HUES64 (cell line): ENCODE measurements around the gene ZMAT3.
"Not testable (repeated sequence)": the region's sequence is repeated elsewhere in the genome, so short reads cannot be mapped to it uniquely, and the experiment has no call there.

Source experiments
- H3K27ac ChIP-seq: 2 replicates; pipeline ENCODE4 v1.7.0; 2013; ENCODE audit warnings: low read depth, low read length, inconsistent platforms
- H3K27me3 ChIP-seq: 2 replicates; pipeline ENCODE4 v1.6.1; 2013; ENCODE audit warnings: mild to moderate bottlenecking, low read length; ENCODE audit not compliant: insufficient read depth
- H3K36me3 ChIP-seq: 2 replicates; pipeline ENCODE4 v1.6.1; 2013; ENCODE audit warnings: mild to moderate bottlenecking, low read length; ENCODE audit not compliant: insufficient read depth
- H3K4me1 ChIP-seq: 2 replicates; pipeline ENCODE4 v1.6.1; 2013; ENCODE audit warnings: mild to moderate bottlenecking, low read length, moderate library complexity; ENCODE audit not compliant: insufficient read depth
- H3K4me3 ChIP-seq: 2 replicates; pipeline ENCODE4 v1.5.1; 2013; ENCODE audit warnings: mild to moderate bottlenecking, low read length, moderate library complexity
- H3K9ac ChIP-seq: 2 replicates; pipeline ENCODE4 v1.6.1; 2013; ENCODE audit warnings: mild to moderate bottlenecking, low read depth, low read length
- H3K9me3 ChIP-seq: 2 replicates; pipeline ENCODE4 v1.6.1; 2013; ENCODE audit warnings: low read depth, low read length; ENCODE audit not compliant: insufficient read depth
- WGBS: fragments of 150-250, 120-280 bp; methylation state at CpG from one replicate; pipeline ENCODE4 v1.1.7; 2013; ENCODE audit warnings: missing lambda C conversion rate; 5-methylcytosine and 5-hydroxymethylcytosine counted together

The ZMAT3 gene

DNA sequence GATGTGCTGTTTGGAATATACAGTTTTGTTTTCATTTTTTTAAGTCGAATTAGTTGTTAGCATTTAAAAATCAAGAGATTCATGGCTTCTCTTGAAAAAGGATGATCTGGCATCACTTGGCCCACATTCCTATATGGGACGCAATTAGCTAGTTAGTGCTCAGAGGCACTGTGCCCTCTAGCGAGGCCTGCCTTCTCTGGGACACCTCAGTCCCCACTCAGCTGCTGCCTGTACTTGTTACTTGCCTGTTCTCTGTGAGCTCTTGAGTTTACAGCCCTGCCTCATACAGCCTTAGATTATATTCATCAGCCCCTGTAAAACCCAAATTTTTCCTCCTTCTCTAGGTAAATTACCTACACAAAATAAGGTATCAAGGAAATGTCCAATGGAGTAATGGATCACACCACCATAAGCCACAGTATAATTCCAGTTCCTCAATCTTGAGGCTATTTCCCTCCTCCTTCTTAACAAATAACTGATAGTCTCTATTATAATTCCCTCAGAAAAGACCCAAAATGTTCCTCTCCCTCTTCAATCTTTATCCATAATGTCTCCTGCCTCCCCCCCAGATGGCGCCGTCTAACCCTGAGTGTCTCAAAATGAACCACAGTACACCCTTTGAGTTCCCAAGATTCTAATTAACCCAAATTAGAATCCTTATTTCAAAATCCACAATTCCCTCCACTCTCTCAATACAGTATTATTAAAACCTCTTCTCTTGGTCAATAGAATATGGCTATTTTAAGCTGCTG, 2.7 kb downstream of the ZMAT3 start:
- Histone ChIP-seq H3K36me3 (peaks cover 18% of the 10 kb centered on the region; the same call in 1 of the 2 replicates), H3K27ac (no peak overlapping the region), H3K27me3 (peaks cover 9% of the 10 kb centered on the region; the same call in 1 of the 2 replicates), H3K9ac (no peak overlapping the region), H3K9me3 (no peaks in the 10 kb centered on the region), H3K4me1 (peaks cover 6% of the 10 kb centered on the region; the same call in 1 of the 2 replicates), H3K4me3 (no peak overlapping the region)
- WGBS, result 89% methylated on average over 5 of the region's 5 CpGs

DNA sequence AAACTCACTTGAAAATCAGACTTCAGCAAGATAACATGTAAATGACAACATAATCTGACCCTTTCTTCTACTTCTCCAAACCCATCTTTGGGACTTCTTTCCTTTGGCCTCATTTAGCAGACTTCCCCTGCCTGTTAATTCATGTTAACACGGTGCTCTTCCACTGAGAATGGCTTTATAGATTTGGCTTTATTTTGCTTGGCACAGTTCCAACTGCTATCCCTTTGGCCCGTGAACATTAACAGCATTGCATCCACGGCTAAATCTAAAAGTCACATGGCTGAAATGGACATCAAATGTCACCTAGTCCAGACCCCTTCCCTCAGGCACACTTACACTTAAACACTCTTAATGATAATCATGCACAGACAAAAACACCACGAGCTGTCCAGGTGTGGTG, 3.8 kb downstream of the ZMAT3 start:
- 91% methylated on average over 4 of the region's 4 CpGs for WGBS
- Histone ChIP-seq H3K27ac (no peak overlapping the region), H3K4me1 (peaks cover 6% of the 10 kb centered on the region; the same call in 1 of the 2 replicates), H3K27me3 (peaks cover 9% of the 10 kb centered on the region; the same call in 1 of the 2 replicates), H3K4me3 (no peak overlapping the region), H3K36me3 (peaks cover 18% of the 10 kb centered on the region; the same call in 1 of the 2 replicates), H3K9ac (no peak overlapping the region), H3K9me3 (no peaks in the 10 kb centered on the region)

DNA sequence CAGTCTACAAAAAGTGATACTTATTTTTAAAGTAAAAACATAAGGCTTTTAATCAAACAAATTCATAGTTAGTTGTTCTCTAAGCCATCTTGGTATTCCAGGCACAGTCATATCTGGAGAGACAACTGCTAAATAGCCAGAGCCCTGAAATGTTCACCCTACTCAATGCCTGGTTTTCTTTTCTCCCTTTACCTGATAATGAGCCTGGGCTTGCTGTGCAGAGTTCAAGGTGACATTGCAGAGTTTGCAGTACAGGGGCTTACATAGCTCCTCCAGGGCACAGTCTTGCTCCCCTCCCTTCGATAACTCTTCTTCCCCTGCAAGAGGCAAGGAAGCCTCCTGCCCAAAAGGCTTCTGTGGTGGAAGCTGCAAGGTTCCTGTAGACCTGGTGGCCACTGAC, 4.3 kb downstream of the ZMAT3 start:
- 71% methylated on average over 1 of the region's 1 CpG for WGBS
- Histone ChIP-seq H3K9me3 (no peaks in the 10 kb centered on the region), H3K27ac (no peak overlapping the region), H3K4me3 (no peak overlapping the region), H3K9ac (no peak overlapping the region), H3K36me3 (peaks cover 18% of the 10 kb centered on the region; the same call in 1 of the 2 replicates), H3K4me1 (peaks cover 6% of the 10 kb centered on the region; the same call in 1 of the 2 replicates), H3K27me3 (peaks cover 9% of the 10 kb centered on the region; the same call in 1 of the 2 replicates)

DNA sequence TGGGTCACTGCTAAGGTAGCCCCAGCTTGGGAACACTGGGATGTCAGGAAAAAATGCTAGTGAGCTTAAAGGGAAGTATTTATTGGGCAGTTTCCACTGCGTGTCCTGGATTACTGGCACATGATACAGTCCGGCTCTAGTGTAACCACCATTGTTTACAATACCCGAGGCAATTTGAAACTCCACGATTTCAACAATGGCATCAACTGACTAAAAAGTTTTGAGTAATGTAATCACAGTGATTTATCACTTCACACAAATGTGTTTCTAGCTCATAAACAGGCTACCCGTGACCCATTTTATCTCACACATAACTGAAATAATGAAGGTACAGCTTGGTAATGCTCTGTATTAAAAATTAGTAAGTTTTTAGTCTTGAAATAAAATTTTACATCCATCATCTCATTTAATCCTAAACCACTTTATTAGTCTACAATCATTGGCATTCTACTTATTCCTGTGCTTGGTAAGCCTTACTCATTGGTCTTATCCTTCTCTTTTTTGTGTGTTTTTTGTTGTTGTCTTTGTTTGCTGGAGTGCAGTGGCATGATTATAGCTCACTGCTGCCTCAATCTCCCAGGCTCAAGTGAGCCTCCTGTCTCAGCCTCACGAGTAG, 7.6 kb downstream of the ZMAT3 start:
- 93% methylated on average over 5 of the region's 6 CpGs for WGBS
- H3K4me1 ChIP-seq, result no peaks in the 10 kb centered on the region
- no peaks in the 10 kb centered on the region for H3K27me3 ChIP-seq
- H3K4me3 ChIP-seq, result no peak overlapping the region
- H3K9ac ChIP-seq, result no peak overlapping the region
- no peak overlapping the region for H3K27ac ChIP-seq
- peaks cover 18% of the 10 kb centered on the region; the same call in 1 of the 2 replicates for H3K36me3 ChIP-seq
- no peaks in the 10 kb centered on the region for H3K9me3 ChIP-seq

DNA sequence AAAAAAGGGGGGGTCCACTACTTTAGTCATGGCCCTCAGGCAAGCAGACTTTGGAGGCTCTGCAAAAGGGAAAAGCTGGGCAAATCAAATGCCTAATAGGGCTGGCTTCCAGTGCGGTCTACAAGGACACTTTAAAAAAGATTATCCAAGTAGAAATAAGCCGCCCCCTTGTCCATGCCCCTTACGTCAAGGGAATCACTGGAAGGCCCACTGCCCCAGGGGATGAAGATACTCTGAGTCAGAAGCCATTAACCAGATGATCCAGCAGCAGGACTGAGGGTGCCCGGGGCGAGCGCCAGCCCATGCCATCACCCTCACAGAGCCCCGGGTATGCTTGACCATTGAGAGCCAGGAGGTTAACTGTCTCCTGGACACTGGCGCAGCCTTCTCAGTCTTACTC, 15.3 kb downstream of the ZMAT3 start:
- H3K9me3 ChIP-seq, result no peaks in the 10 kb centered on the region
- 92% methylated on average over 7 of the region's 8 CpGs for WGBS
- H3K36me3 ChIP-seq, result no peaks in the 10 kb centered on the region
- H3K27ac ChIP-seq, result no peak overlapping the region
- H3K4me1 ChIP-seq, result no peaks in the 10 kb centered on the region
- no peak overlapping the region for H3K9ac ChIP-seq
- no peaks in the 10 kb centered on the region for H3K27me3 ChIP-seq
- H3K4me3 ChIP-seq, result no peak overlapping the region

DNA sequence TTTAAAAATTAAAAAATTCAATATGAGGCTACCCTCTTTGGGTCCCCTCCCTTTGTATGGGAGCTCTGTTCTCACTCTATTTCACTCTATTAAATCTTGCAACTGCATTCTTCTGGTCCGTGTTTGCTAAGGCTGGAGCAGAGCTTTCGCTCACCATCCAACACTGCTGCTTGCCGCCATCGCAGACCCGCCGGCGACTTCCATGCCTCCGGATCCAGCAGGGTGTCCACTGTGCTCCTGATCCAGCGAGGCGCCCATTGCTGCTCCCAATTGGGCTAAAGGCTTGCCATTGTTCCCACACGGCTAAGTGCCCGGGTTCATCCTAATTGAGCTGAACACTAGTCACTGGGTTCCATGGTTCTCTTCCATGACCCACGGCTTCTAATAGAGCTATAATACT, 17.0 kb downstream of the ZMAT3 start:
- not testable (repeated sequence) for H3K9me3 ChIP-seq, H3K4me3 ChIP-seq, H3K27me3 ChIP-seq, H3K9ac ChIP-seq, H3K4me1 ChIP-seq, H3K36me3 ChIP-seq, H3K27ac ChIP-seq
- 89% methylated on average over 13 of the region's 13 CpGs for WGBS

DNA sequence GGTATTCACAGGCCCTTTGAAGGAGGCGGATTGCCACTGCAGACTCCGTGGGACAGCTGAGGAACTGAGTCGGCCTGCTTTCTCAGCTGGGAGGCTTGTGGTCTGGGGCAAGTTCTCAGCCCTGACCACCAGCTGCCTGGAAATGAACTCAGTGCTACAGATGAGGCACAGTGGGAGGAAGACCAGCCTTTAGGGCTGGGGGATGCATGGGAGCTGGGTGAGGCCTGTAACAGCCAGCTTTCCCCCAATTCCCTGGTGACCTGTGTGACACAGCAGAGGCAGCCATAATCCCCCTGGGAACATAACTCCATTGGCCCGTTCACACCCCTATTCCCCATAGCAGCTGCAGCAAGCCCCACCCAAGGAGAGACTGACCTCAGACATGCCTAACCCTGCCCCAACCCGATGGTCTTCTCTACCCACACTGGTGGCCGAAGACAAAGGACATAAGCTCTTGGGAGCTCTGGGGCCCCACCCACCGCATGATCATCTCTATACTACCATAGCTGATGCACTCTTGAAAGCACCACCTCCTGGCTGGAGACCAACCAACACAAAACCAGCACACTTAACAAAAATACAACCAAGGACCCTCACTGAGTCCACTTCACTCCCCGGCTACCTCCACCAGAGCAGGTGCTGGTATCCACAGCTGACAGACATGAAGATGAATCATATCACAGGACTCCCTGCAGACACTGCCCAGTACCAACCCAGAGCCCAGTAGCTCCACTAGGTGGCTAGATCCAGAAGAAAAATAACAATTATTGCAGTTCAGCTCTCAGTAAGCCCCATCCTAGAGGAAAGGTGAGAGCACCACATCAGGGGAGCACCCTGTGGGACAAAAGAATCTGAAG, 24.9 kb downstream of the ZMAT3 start:
- no peaks in the 10 kb centered on the region for H3K9me3 ChIP-seq
- no peak overlapping the region for H3K4me3 ChIP-seq
- H3K4me1 ChIP-seq, result no peaks in the 10 kb centered on the region
- no peaks in the 10 kb centered on the region for H3K27me3 ChIP-seq
- H3K9ac ChIP-seq, result no peak overlapping the region
- 93% methylated on average over 8 of the region's 8 CpGs for WGBS
- H3K36me3 ChIP-seq, result no peaks in the 10 kb centered on the region
- H3K27ac ChIP-seq, result no peak overlapping the region

DNA sequence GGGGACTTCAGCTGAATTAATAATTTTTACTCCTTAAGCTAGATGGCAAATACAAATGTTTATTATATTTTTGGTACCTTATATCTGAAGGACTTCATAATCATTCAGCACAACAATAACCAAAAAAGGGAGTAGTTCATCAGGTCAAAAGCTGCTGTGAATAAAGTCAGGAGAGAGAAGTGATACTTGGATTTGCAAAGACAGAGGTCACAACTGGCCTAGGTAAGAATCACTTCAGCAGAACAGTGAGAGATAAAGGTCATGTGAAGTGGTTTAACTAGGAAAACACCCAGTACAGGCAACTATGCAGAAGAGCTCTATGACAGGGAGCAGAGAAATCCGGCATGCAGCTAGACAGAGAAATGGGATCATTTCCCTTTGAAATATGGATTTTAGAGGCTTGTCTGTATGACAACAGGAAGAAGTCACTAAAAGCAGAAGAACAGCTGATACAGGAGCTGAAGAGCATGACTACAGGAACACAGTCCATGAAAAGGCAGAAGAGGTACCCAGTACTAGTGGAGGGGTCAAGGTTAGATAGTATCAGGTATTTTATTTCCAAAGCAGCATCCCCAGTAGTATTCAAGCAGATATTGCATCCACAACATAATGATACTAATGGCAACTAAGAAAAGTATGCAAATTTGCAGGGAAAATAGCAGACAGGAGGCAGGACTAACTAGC, 25.7 kb downstream of the ZMAT3 start:
- Histone ChIP-seq H3K9ac (no peak overlapping the region), H3K4me1 (no peaks in the 10 kb centered on the region), H3K9me3 (no peaks in the 10 kb centered on the region), H3K27ac (no peak overlapping the region), H3K36me3 (no peaks in the 10 kb centered on the region), H3K4me3 (no peak overlapping the region), H3K27me3 (no peaks in the 10 kb centered on the region)
- 84% methylated on average over 1 of the region's 1 CpG for WGBS

DNA sequence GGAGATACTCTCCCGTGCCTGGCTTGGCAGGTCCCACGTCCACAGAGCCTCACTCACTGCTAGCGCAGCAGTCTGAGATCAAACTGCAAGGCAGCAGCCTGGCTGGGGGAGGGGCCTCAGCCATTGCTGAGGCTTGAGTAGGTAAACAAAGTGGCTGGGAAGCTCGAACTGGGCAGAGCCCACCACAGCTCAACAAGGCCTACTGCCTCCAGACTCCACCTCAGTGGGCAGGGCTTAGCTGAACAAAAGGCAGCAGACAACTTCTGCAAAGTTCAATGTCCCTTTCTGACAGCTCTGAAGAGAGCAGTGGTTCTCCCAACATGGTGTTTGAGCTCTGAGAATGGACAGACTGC, 32.7 kb downstream of the ZMAT3 start:
- H3K4me3 ChIP-seq, H3K27ac ChIP-seq, H3K9ac ChIP-seq, H3K4me1 ChIP-seq, H3K36me3 ChIP-seq, H3K9me3 ChIP-seq, H3K27me3 ChIP-seq: not testable (repeated sequence)
- 82% methylated on average over 4 of the region's 4 CpGs for WGBS

DNA sequence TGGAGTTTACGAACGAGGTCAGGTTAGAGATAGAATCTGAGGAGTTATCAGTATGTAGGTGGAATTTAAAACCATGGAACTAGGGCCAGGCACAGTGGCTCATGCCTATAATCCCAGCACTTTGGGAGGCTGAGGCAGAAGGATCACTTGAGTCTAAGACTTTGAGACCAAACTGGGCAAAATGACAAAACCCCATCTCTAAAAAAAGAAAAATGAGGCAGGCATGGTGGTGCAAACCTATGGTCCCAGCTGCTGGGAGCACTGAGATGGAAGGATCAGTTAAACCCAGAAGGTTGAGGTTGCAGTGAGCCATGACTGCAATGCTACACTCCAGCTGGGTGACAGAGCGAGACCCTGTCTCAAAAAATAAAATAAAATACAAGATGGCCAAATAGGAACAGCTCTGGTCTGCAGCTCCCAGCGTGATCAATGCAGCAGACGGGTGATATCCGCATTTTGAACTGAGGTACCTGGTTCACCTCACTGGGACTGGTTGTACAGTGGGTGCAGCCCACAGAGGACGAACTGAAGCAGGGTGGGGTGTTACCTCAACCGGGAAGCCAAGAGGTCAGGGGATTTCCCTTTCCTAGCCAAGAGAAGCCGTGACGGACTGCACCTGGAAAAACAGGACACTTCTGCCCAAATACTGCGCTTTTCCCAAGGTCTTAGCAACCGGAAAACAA, 33.3 kb downstream of the ZMAT3 start:
- Histone ChIP-seq H3K9me3 (no peaks in the 10 kb centered on the region), H3K27me3 (no peaks in the 10 kb centered on the region), H3K27ac (no peak overlapping the region), H3K9ac (no peak overlapping the region), H3K36me3 (no peaks in the 10 kb centered on the region), H3K4me3 (no peak overlapping the region), H3K4me1 (no peaks in the 10 kb centered on the region)
- WGBS, result 92% methylated on average over 12 of the region's 12 CpGs
